Fibroblast of the aortic adventitia (primary cell): ENCODE results near the gene LRRK2. TPM values are rescaled to one million over a fixed set of nuclear protein-coding genes. Genes with fewer than 3 reads are reported as not detected.
"Not testable (repeated sequence)": the region's sequence is repeated elsewhere in the genome, so short reads cannot be mapped to it uniquely, and the experiment has no call there.

Source experiments
- DNase-seq: peaks from one replicate; pipeline ENCODE4 v3.0.0-alpha.2; 2010; ENCODE audit warnings: low read depth
- H3K4me3 ChIP-seq: 2 replicates; pipeline ENCODE4 v1.5.1; 2011; ENCODE audit warnings: low read depth, mild to moderate bottlenecking, control low read depth, low read length, moderate library complexity
- CTCF ChIP-seq: IDR thresholded peaks from 2 replicates; pipeline ENCODE4 v1.5.1; 2011; ENCODE audit warnings: mild to moderate bottlenecking, low read length, control low read depth, inconsistent platforms; ENCODE audit not compliant: insufficient read depth
- total RNA-seq: library from RNA; depleted of rRNA; stranded (reverse); fragments of >200 nt; gene quantifications from 2 replicates; pipeline ENCODE4 v1.2.3, GENCODE V29; 2012; ENCODE audit warnings: low replicate concordance

LRRK2 gene
- total RNA-seq, 1 donor = 22.1 TPM

- peak; percentile 36 for TF ChIP-seq CTCF
- peak; percentile 11 for DNase-seq
- H3K4me3 ChIP-seq = no peak overlapping the region
These were observed 150.3 kb downstream of the LRRK2 start for GRCh38 chr12:40375076-40375475.

GRCh38 chr12:40376533-40377267 is 151.9 kb downstream of the LRRK2 start:
- no peak overlapping the region for H3K4me3 ChIP-seq
- DNase-seq = no peak
- no peak for TF ChIP-seq CTCF

- TF ChIP-seq CTCF = no peak
- no peak overlapping the region for H3K4me3 ChIP-seq
- DNase-seq = peak; percentile 4
These were observed 153.9 kb downstream of the LRRK2 start for GRCh38 chr12:40378691-40379090.

- no peak for TF ChIP-seq CTCF
These were observed 157.4 kb downstream of the LRRK2 start for GRCh38 chr12:40382217-40382616.

GRCh38 chr12:40387279-40387678 is 162.5 kb downstream of the LRRK2 start:
- H3K4me3 ChIP-seq, DNase-seq: not testable (repeated sequence)

More at GRCh38 chr12:40382217-40382616, 157.4 kb downstream of the LRRK2 start:
- no peak overlapping the region for H3K4me3 ChIP-seq
- DNase-seq = no peak

- TF ChIP-seq CTCF = no peak
- no peak overlapping the region for H3K4me3 ChIP-seq
- DNase-seq = no peak
These were observed 166.2 kb downstream of the LRRK2 start for GRCh38 chr12:40390980-40391379.

GRCh38 chr12:40393026-40393425 is 168.2 kb downstream of the LRRK2 start:
- no peak for DNase-seq
- H3K4me3 ChIP-seq = no peak overlapping the region
- no peak for TF ChIP-seq CTCF
